CD4-positive, alpha-beta T cell treated with Interferon alpha-2 for 1 hour (primary cell): ENCODE data around the gene KLHL8.
"Not testable (repeated sequence)": the region's sequence is repeated elsewhere in the genome, so short reads cannot be mapped to it uniquely, and the experiment has no call there.

Experiments
- DNase-seq, 2 donors: peaks; one replicate each; pipeline ENCODE4 v3.0.0-alpha.2; 2020 to 2022

Gene KLHL8

GRCh38 chr4:87171944-87172343 lies 48.5 kb downstream of the KLHL8 start:
- no peak for DNase-seq

GRCh38 chr4:87166296-87166854 lies 54.0 kb downstream of the KLHL8 start:
- DNase-seq, result no peak

- DNase-seq, result no peak
Measured at GRCh38 chr4:87165892-87166291, 54.5 kb downstream of the KLHL8 start.

GRCh38 chr4:87153078-87153870 lies 67.1 kb downstream of the KLHL8 start:
- no peak for DNase-seq

GRCh38 chr4:87152310-87153041 lies 67.9 kb downstream of the KLHL8 start:
- no peak for DNase-seq

- DNase-seq, result no peak
Measured at GRCh38 chr4:87151730-87152129, 68.7 kb downstream of the KLHL8 start.

GRCh38 chr4:87150498-87151261 lies 69.7 kb downstream of the KLHL8 start:
- peak; percentile 37 to 78 for DNase-seq

GRCh38 chr4:87147116-87147515 lies 73.3 kb downstream of the KLHL8 start:
- no peak for DNase-seq

GRCh38 chr4:87145934-87146333 lies 74.5 kb downstream of the KLHL8 start:
- not testable (repeated sequence) for DNase-seq

- no peak for DNase-seq
Measured at GRCh38 chr4:87144356-87144755, 76.1 kb downstream of the KLHL8 start.

GRCh38 chr4:87141428-87141827 lies 79.0 kb downstream of the KLHL8 start:
- DNase-seq, result no peak

- DNase-seq, result no peak
Measured at GRCh38 chr4:87134122-87134521, 86.3 kb downstream of the KLHL8 start.

GRCh38 chr4:87133183-87133582 lies 87.2 kb downstream of the KLHL8 start:
- DNase-seq, result no peak

- no peak for DNase-seq
Measured at GRCh38 chr4:87132035-87132434, 88.4 kb downstream of the KLHL8 start.

- no peak for DNase-seq
Measured at GRCh38 chr4:87130985-87131703, 89.3 kb downstream of the KLHL8 start.

GRCh38 chr4:87129681-87130080 lies 90.7 kb downstream of the KLHL8 start:
- no peak for DNase-seq

- DNase-seq, result no peak
Measured at GRCh38 chr4:87128006-87128705, 92.3 kb downstream of the KLHL8 start.

GRCh38 chr4:87126056-87126455 lies 94.4 kb downstream of the KLHL8 start:
- no peak for DNase-seq

- DNase-seq, result no peak
Measured at GRCh38 chr4:87122252-87122651, 98.2 kb downstream of the KLHL8 start.

- DNase-seq, result no peak
Measured at GRCh38 chr4:87121341-87122065, 98.9 kb downstream of the KLHL8 start.
